HG02588 (cell line): ENCODE data around the gene ARHGEF16.

Source experiments
- ATAC-seq: cut with Tn5 transposase; IDR thresholded peaks from one replicate; pipeline ENCODE4 v1.9.1; 2021; ENCODE audit warnings: mild to moderate bottlenecking, moderate library complexity; ENCODE audit not compliant: unreplicated experiment

ARHGEF16 gene

DNA sequence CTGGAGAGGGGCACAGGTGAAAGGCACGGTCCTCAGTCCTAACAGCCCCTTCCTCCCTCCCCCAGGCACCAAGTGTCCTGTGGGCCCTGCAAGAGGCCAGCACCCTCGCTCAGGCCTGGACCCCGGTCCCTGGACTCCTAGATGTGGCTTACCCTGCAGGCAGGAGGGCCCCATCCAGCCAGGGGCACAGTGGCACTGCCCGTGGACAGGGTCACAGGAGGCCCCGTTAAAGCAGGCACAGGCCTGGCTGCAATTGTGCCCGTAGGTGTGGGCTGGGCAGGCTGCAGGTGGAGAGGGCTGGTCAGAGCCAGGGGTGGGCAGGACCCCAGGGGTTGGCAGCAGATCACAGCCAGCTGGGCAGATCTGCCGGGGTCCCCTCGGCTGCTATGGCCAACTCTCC is 44.5 kb downstream of the ARHGEF16 start:
- no peak for ATAC-seq

DNA sequence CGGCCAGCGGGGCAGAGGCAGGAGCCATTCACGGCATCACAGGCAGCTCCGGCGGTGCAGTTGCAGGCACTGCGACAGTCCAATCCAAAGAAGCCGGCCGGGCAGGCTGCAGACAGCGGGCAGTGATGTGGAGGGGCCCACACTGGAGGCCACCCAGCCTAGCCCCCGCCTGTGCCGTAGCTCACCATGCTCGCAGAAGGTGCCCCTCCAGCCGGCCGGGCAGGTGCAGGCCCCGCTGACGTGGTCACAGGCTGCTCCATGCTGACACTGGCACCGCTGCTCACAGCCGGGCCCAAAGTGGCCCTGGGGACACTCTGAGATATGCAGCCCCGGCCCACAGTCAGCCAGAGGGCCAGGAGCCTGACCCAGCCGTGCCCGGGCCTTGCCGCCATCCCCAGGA is 45.1 kb downstream of the ARHGEF16 start:
- ATAC-seq, result no peak

DNA sequence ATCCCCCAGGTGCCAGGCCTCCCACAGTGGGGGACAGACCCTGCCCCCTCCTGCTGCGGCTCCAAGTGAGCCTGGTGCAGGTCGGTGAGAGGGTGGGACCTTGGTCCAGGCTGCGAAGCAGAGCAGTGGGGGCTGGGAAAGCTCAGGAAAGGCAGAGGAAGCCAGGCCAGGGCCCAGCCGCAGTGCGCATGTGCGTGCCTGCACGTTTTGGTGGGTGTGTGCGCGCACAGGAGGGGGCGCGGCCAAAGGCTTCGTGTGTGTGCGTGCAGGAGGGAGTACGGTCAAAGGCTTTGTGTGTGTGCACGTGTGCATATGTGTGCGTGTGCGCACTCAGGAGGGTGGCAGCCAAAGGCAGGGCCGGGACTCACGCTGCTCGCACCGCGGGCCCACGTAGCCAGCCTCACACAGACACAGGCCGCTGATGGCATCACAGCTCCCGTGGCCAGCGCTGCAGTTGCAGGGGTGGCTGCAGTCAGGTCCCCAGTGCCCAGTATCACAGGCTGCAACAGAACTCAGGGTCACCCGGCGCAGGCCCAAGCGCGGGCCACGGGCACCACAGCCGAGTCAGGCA is 45.9 kb downstream of the ARHGEF16 start:
- ATAC-seq, result no peak

DNA sequence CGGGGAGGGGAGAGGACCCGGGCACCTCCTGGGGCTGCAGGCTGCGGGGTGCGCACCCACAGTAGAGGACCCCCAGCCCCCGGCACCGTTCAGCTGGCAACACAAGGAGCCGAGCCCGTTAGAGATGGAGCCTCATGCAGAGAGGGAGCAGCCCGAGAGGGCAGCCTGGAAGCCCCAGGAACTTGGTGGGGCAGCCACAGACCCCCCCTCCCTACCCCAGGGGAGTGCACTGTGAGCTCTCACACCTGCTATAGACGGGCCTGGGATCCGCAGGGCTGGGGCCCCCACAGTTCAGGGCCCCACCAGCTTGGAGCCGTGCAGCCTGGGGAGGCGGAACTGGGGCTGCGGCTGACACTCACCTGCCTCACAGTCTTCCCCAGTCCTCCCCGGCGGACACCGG is 47.0 kb downstream of the ARHGEF16 start:
- no peak for ATAC-seq

DNA sequence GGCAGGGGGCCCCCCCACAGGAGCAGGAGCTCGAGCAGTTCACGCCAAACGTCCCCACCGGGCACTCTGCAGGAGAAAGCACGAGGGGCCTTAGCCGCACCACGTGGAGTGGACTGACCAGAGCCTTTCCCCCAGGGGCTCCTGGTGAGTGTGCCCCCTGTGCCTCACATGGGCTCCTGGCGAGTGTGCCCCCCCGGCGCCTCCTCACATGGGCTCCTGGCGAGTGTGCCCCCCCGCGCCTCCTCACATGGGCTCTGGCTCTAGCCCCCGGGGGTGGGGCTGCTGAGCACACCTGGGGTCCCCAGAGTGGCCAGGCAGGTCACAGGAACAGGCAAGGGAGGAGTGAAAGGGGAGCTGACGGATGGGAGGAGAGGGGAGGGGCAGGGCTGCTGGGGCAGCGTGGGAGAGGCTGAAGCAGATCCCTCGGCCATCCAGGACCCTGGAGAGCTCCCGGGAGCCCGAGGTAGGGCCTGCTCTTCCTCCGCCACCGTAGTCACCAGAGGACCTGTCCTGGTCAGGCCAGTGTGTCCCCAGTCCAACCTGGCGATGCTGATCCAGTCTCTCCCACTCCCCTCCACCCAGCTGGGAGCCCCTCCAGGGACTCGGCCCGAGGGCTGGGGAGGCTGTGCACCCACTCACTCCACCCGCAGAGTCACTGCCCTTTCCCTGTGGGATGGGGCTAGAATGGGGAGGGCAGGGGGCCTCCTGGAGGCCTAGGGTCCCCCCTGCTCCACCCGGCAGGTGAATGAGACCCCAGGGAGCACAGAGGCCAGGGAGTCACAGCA is 47.6 kb downstream of the ARHGEF16 start:
- no peak for ATAC-seq

DNA sequence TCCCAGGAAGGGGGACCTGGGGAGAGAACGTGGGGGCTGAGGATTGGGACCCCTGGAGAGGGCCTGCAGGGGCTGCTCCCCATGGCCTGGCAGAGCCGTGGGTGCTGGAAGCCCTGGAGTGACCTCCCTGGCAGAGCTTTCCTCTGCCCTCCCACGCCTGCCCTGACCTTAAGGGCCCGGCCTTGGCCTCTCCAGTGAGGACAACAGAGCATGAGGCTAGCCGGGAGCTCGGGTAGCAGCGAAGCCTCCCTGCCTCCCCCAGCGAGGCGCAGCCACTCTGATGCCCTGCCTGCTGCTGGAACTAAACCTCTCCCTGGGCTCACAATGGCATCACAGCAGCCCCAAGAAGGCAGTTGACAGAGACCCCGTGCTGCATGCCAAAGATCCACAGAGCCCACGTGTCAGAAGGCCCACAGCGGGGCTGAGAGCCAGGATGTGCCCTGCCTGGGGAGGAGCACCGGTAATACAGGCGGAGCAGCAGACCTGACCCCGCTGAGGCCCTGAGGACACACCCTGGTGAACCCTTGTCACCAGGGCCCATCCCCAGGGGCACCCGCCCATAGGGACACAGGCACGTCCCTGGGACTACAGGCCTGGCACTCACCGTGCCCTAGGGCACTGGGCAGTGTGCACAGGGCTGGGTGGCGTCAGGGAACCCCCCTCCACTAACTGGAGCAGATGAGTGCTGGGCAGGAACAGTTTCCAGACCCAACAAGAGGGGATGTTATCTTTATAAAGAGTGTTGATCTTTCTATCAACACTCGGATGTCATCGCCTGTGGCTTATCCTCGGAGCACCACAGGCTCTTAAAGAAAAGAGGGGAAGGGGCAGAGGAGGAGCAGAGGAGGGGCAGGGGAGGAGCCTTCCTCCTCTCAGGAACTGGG is 48.4 kb downstream of the ARHGEF16 start:
- no peak for ATAC-seq

DNA sequence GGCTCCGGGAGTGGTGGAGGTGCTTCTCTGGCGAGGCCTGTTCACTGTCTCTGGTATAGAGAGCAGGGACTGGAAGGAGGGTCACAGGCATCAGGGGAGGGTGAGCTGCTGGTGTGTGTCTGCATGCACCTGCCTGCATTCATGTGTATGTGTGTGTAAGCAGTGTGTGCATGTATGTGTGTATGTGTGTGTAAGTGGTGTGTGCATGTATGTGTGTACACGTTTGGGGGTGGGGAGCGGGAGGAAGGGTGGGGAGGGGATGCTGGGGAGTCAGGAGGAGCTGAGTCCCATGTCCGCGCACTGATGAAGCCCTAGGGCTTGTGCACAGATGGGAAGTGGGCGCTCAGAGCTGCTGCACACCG is 49.0 kb downstream of the ARHGEF16 start:
- no peak for ATAC-seq

DNA sequence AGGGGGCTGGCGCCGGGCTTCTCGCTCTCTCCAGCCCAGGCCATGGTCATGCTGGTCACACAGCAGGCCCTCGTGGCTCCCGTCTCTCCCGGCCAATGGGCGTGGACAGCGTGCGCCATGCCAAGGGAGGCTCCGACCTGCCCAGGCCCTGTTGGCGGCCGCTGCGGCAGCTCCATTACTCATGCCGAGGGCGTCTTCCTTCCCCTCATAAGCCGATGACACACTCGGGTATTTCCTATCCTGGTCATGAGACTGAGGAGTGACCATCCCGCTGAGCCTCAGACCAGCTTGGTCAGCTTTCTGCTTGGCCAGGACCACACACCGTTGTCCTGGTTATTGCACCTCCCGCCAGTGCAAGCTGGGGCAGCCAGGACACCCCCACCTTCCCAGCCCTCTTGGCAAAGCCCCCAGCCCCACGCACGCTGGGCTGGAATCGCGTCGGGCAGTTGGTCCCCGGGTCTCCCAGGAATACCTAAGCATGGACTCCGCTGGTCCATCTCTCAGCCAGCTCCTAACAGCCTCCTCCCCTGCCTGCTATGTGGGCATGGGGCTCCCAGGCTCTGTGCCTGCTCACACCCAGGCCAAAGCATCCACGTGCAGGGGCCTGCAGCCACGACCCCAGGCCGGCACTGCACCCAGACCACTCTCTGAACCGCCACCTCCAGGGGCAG is 49.8 kb downstream of the ARHGEF16 start:
- no peak for ATAC-seq

DNA sequence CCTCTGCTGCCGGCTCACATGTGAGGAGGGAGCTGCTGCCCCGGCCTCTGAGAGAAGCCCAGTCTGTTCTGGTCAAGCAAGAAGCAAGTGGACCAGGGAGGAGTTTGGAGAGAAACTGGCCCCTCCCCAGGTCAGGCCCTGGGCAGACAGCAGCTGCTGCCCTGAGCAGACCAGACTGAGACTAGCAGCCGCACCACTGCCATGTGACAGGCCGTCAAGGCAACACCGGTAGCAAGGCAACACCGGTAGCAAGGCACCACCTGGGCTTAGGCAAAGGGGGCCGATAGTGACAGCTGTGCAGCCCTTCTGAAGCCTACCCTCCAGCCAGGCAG is 50.3 kb downstream of the ARHGEF16 start:
- no peak for ATAC-seq

DNA sequence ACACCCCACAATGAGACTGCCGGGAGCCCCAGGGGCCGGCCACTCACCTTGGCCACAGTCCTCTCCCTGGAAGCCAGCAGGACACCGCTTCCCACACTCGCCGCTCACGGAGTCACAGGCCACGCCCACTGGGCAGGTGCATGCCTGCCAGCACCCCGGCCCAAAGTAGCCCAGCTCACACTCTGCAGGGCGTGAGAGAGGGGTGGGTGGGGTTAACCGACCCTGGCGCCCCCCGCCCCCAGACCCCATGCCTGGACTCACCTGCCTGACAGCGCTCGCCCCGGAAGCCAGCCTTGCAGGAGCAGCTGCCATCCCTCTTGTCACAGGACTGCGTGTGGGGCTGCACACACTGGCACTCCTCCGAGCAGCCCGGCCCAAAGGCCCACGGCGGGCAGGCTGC is 50.7 kb downstream of the ARHGEF16 start:
- ATAC-seq, result no peak

DNA sequence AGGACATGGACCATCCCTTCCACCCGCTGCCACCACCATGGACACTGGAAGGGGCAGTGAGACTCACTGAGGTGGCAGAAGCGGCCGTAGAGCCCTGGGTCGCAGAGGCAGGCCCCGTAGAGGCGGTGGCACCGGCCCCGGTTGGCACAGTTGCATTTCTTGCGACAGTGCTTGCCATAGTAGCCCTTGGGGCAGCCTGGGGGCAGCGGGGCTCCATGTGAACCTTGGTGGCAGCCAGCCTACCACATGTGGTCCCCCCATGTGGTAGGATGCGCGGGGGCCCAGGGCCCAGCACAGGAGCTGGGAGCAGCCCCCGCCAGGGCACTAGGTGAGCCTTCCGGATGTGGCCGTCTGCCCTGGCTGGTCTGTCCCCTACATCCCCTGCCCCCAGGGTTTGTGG is 51.6 kb downstream of the ARHGEF16 start:
- no peak for ATAC-seq

DNA sequence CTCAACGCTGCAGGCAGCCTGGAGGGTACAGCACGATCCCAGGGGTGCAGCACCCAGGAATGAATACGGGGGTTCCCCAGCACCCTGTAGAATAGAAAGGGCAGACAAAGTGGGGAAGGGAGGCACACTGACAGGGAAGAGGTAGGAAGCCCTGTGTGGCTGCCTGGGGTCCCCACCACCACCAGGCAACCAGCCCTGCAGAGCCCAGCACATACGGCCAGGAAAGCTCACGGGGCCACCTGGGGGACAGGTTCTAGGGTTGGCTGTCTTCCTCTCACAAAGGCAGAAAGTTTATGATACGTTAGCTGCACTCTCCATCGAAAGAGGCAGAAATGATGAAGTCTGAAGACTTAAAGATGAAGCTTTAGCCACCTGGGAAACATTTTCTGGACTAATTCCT is 52.5 kb downstream of the ARHGEF16 start:
- no peak for ATAC-seq

DNA sequence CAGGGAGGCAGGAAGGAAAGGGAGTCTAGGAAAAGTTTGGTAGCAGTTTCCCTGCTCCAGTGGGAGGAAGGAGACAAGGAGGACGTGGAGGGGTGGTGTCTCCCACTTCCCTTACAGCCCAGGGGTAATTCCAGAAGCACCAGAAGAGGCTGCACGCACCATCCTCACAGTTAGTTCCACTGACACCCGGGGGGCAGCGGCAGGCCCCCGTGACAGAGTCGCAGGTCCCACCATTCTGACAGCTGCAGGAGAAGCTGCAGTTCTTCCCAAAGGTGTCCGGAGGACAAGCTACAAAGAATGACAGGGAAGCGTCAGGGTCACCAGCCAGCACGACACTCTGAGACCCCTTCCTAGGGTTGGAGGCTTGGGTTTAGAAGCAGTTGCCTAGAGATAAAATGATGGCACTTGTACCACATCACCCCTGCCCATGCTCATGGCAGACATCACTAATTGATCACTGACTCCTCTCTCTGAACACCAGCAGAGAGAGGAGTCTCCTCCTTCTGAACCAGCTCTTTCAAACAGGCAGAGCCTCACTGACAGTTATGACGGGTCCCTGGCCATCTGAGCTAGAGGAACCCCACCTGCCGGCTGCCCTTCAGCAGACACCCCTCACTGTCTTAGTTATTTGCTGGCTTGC is 53.3 kb downstream of the ARHGEF16 start:
- no peak for ATAC-seq

DNA sequence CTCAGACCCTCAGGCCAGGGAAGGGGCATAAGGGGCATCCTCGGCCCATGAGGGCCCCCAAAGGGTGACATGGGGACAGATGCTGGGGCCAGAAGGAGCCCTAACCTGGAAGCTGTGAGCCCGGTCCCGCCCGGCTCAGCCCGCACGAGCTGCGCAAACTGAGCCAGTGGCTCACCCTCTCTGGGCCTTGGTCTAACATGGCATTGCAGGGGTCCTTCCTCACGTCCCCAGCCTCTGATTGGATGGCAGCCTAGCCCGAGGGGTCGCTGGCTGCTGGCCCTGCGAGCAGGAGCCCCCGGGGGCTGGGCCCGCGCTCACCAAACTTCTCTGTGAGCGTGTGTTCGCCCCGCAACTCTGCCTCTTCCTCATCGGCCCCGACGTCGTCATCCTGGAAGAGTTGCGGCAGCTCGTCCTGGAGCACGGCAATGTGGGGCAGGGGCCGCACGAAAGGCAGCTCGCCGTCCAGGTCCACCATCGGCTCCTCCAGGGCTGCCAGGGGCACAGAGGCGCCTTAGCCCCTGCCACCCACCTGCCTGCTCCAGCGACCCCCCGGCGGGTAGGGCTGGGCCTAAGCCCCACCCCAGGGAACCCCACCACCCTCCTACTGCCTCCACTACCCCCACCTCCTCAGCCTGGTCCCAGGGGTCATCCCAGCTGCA is 54.4 kb downstream of the ARHGEF16 start:
- ATAC-seq, result no peak

DNA sequence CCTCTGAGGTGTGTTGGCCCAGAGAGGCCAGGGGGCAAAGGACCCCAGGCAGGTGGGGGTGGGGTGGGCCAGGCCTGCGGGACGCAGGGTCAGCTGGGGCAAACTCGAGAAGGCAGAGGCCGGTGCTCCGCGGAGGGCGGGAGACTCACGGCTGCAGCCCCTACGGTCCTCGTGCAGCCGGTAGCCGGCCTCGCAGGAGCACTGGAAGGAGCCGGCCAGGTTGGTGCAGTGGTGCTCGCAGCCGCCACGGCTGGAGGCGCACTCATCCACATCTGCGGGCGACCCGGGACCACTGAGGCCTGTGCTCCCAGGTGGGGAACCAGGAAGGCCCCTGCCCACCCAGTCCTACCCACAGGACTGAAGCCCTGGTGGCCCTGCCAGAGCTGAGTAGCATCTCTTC is 55.3 kb downstream of the ARHGEF16 start:
- no peak for ATAC-seq

DNA sequence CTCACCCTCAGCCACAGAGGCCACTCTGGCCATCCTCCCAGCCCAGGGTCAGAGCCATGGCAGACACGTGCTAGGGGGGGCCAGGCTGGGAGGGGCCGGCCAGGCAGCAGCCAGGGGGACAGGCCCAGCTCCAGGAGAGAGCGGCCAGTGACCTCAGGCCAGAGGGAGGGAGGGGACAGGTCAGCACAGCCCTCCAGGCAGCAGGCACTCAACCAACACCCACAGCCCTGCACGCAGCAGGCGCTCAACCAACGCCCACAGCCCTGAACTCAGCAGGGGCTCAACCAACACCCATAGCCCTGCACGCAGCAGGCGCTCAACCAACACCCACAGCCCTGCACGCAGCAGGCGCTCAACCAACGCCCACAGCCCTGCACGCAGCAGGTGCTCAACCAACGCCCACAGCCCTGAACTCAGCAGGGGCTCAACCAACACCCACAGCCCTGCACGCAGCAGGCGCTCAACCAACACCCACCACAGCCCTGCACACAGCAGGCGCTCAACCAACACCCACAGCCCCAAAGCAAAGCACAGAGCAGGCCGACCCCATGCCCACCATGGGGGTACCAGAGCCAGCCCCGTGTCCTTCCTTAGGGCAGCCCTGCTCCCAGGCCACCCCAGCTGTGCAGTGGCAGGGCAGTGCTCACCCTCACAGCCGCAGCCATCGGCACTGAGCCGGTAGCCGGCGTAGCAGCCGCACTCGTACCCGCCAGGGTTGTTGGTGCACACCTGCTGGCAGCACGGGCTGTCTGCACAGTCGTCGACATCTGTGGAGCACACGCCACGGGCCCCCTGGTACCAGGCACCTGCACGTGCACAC is 55.9 kb downstream of the ARHGEF16 start:
- ATAC-seq, result no peak

DNA sequence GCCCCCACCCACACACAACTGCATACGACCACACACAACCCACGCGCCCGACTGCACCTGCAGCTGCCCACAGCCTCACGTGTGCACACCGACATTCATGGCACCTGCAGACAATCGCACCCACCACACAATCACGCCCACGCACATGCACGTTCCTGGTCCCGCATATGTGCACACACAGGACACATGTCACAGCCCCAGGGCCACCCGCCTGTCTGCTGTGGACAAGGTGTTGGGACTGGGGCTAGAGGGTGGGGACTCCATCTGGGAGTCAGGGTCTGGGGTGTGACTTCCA is 56.4 kb downstream of the ARHGEF16 start:
- ATAC-seq, result no peak

DNA sequence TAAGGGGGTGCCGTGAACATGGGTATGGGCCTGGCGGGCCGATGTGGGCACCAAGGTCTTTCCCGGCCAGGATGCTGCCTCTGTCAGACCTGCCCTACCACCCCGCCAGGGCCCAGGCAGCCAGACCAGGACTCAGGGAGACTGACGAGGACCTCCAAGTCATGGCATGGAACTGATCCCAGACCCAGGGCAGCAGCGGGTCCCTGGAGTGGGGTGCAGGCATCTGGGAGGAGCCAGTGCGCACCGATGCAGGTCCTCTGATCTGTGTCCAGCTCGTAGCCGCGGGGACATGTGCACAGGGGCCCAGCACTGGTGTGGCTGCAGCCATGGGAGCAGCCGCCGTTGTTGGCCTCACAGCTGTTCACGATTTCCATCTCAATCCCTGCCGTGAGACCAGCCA is 56.8 kb downstream of the ARHGEF16 start:
- no peak for ATAC-seq

DNA sequence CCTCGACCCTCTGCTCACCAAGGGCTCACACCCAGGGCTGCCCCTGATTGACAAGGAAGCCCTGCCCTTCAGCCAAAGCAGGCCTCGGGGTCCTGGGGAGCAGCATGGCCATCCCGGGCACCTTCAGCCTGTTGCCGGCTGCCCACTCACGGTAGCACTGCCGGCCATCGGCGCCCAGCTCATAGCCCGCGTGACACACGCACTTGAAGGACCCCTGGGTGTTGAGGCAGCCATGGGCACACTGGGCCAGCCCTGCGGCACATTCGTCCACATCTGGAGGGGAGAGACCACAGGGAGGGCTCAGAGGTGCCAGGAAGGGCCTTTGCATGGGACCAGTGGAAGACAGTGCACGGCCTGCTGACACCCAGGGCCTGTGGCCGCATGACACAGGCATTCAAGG is 57.4 kb downstream of the ARHGEF16 start:
- ATAC-seq, result no peak

DNA sequence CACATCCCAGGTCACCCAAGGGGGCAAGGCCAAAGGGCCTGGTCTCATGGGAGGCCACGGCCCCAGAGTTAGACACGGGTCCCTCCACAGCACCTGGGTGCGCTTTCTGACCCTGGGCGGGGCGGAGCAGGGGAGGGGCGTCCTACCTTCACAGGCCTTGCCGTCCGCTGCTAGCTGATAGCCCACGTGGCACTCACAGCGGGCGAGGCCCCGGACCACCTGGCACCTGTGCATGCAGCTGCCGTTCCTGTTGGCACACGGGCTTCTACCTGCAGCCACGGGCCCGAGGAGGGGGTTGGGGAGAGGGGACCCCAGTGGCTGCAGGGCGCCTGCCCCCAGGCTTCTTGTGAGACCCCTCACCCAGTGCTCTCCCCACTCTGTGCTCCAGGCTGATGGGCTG is 59.9 kb downstream of the ARHGEF16 start:
- no peak for ATAC-seq
